GM18873 (cell line): ENCODE data around the gene PITPNC1.

Source experiments
- ATAC-seq: cut with Tn5 transposase; IDR thresholded peaks from one replicate; pipeline ENCODE4 v1.9.1; 2021; ENCODE audit warnings: mild to moderate bottlenecking, moderate library complexity, moderate number of reproducible peaks; ENCODE audit not compliant: unreplicated experiment, low FRiP score

Gene PITPNC1

DNA sequence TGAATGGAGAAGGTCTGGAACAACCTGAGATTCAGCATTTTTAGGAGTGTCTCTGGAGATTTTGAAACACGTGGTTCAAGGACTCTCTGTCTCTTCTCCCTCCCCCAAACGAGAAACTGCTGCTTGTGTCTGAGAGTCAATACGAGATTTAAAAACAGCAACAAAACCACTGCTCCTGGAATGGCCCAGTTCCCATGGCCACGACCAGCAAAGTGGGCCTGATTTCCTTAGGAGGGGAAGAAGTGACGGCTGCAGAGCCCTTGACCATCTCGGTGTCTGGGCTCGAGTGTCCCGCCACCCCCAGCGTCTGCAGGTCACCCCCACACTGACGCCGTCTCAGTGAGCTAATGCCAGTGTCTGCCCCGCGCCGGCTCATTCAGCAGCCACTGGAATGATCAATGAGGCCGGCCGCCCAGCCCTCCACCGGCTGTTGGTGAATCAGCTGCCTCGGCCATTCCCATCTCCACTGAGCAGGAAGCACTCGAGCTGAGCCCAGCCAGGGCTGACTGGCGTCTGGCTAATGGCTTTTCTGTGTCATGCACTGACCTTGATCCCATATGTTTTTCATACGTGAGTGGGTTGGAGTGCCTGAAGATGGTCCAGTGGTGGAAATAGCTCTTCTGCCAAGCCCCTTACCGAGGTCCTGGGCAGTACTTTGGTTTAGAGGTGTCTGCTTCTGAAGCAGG lies 151.8 kb downstream of the PITPNC1 start:
- ATAC-seq: no peak

DNA sequence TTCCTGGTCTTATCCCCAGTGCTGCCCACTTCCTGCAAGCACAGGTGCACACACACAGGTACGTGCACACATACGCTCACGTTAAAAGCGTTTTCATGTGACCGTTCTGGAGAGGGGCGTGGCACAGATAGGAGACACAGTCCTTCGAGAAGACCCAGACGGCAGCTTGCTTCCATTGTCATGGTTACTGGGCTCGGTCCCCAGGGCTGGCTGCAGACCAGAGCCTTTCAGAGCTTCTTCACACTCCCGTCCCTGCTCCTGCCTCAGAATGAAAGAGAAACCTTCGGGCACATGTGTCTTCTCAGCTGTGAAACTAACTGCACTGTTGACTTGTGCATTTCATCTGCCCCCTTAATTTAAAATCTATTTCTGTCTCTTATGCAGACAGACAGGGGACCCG lies 154.2 kb downstream of the PITPNC1 start:
- ATAC-seq: peak; percentile 85

DNA sequence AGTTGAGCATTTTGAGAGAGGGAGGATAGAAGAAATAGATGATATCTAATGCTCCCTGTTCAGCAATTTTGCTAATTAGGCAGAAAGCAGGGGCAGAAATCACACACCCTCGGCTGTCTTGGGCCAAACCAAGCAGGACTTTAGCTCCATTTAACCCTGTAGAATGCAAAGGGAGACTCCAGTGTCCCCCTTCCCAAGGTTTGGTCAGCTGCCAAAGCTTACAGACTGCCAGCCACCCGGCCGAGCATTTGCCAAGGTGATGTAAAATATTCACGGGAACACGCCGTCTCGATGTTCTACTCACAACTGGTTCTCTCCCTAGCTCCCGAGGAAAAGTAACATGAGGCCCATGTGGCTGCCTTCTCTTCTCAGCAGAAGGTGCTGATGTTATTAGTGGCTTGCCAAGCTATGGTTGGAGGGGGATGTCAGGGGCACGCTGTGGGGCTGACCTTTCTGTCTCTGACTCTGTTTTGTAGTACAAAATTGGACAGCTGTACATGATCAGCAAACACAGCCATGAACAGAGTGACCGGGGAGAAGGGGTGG lies 155.3 kb downstream of the PITPNC1 start:
- no peak for ATAC-seq

DNA sequence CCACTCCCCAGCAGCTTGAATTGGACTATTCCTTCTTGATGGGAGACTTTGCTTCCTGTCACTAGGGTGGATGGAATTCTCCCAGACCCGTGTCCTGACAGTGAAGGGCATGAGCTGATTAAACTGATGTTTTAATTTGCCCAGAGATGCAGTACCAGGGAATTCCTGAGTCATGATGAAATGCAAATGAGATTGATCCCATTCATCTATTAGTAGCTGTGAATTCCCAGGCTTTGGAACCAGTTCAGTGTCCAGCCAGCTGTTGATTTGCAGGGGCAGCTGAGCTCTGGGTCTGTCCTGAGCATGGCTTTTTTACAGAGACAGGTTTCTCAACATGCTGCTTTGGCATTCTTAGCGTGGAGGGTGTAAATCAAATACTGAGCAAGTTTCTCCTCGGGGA lies 157.9 kb downstream of the PITPNC1 start:
- no peak for ATAC-seq

DNA sequence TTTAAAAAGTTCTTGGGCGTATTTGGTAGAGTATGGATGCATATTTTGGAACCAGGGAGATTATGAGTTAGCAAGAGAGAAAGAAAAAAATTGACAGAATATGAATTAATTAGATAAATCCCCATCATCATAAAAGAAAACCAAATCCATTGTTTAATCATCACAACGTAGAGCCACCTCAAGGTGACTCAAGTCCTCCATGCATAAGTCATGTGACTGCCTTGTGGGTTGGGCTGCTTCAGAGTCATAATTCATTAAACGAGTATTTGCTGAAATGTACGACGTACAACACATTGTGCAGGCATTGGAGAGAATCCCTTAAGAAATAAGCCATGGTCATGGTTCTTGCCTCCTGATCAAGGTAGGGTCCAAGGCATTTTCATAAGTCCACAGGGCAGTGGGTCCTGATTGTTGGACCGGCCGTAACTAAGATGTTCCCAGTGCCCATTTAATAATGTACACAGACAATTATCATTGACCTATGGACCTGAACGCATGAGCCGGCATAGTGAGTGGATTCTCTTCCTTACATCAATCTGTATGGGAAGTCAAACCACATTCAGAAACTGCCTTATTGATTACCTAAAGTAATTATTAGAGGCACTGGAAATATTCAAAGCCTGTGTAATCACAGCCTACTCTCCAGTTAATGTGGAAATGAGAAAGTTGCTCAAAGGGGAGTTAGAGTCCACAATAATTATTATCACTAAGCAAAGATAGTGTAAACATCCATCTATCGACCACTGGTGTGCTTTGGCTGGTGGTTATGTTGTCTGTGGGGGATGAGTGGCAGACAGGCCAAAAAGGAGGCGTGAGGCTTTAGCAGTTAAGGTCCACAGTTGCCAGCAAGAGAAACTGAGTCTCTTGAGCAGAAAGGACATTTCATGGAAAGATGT lies 165.4 kb downstream of the PITPNC1 start:
- no peak for ATAC-seq

DNA sequence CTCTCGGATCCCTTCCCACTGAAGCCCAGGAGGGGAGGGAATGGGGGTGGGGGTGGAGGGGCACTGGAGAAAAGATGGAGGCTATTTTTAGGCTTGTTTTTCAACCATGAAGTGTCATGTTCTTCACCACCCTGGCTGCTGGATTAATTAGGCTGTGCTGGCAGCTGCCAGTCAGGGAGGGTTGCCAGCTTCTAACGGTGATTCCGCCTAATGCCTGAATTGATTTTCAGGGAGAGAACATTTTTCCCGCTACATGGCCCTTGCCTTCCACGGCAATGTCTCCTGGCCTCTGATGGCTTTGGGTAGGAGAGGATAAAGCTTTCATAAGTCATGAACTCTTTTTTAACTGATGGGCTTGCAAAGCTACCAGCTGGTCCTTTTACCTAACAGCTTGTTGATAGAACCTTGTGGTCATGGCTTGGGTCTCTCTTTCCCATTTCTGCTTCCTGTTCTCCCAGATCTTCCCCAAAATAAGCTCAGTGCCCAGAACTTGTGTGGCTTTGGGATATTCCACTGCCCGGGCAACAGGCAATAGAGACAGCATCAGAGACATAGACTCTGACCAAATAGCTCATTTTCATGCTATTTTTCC lies 167.4 kb downstream of the PITPNC1 start:
- no peak for ATAC-seq

DNA sequence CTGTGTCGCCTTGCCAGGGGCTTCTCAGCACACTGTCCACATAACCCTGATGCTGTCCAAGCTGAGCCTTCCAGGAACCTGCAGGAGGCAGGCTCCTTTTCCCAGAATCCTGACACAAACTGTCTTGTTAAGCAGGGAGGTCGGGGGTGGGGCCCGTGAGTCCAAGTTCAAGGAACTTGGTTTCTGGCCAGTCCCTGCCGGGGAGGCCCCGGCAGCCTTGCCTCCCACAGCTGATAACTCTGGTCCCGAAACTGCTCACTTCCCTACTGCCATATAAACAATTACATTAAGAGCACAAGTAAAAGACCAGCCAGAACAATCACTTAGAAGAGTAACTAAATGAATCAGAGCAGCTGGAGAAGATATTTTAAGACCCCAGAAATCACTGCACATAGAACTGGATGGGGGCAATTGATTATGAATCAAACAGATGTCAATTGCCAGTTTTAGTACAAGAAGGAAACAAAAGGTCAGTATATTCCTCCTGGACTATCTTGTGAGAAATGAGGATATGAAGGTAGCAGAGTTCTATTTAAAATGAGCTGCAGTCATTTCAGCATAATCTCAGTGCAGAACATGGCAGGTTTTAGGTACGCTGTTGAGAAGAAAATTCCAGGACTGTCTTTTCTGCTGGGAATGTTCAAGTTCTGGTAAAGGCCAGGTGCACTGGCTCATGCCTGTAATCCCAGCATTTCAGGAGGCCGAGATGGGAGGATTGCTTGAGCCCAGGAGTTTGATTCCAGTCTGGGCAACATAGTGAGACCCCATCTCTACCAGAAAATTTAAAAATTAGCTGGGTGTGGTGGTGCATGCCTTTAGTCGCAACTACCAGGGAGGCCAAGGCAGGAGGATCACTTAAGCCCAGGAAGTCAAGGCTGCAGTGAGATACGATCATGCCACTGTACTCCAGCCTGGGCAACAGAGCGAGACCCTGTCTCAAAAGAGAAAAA lies 169.8 kb downstream of the PITPNC1 start:
- ATAC-seq: peak; percentile 89

DNA sequence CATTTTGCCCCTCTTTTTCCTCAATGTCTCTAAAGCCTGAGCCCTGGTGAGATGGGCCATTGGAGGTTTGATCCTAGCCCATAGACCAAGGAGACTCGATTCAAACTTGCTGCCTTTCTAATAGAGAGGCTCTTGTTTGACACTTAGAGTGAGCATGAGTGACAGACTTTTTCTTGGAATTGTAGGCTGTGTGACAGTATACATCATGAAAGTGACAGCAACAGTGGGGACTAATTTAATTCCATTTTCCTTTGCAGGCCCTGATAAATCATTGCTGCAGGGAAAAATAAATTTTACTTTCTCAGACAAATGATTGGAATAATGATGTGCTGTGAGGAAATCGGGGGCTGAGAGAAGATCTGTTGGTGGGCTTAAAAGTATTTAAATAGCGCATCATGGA lies 171.6 kb downstream of the PITPNC1 start:
- ATAC-seq: no peak

DNA sequence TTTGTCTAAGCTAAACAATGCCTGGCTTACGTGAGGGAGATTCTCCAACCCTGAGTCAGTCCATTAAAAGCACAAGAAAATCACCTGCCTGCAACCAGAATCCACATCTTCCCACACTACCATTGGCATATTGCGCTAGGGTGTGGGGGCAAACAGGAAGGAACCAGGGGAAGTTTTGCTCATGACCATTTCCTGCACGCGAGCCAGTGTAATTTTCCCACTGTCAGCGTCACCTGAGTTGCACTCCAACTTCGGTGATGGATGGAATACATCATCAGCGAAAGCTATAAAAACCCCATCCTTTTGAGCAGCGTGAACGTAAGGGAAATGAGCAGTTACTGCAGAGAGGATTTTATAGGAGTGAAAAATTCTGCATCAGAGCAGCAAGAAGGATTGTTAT lies 172.7 kb downstream of the PITPNC1 start:
- ATAC-seq: no peak

DNA sequence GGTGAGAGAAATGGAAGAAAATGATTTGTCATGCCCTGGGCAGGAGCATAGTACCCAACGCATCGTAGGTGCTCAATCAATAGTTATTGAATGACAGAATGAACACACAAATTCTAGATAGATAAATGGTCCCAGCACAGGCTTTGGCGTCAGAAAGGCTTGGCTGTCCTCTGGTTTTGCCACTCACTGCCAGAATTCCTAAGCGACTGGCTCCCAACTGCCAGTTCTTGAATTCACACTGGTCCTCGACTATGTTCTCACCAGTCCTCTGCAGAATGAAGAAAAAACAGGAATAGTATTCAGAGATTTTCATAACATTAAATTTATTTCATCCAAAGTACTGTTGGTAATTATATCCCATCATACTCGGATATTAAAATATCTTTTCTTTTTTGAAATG lies 177.6 kb downstream of the PITPNC1 start:
- ATAC-seq: no peak

DNA sequence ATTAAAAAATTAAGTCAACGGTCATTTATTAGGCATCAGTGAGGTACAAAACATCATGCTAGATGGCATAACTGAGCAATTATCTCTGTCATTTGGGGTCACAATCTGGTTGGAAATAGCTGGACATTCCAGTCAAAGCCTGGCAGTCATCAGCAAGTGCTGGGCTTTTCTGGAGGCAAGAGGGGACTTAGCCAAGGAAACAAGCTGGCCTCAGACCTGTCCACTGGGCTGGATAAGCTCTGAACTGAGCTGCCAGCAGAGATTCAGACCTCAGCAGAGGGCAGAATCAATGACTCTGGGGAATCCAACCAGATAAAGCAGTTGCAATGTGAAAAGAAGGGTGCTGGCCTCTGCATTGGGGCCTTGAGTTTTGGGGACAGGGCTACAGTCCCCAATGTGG lies 178.8 kb downstream of the PITPNC1 start:
- no peak for ATAC-seq

DNA sequence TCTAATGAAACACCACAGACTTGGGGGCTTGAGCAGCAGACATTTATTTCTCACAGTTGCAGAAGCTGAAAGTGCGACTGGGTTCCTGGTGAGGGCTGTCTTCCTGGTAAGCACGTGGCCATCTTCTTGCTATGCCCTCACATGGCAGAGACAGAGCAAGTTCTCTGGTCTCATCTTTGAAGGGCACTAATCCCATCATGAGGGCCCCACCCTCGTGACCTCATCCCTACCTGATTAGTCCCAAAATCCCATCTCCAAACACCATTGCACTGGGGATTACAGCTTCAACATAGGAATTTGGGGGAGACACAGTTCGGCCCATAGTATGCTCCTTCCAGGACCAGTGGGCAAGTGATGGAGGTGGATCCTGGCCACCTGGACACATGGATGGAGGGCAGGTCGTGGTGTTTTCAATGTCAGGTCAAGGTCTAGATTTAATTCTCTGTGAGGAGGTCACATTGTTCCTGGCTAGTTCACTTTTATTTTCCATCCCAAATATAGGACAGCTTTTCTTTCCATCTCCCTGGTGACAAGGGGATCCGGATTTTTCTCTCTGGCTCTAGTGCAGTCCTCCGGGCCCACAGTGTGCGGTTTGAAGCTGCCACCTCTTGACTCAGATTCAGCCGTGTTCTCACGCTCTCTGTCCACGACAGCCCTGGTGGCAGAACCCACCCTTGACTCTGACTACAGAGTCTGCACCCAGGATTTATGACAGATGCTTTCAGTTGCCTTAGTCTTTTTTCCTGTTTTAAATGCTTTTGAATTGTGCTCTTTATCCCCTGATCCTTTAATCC lies 180.2 kb downstream of the PITPNC1 start:
- no peak for ATAC-seq

DNA sequence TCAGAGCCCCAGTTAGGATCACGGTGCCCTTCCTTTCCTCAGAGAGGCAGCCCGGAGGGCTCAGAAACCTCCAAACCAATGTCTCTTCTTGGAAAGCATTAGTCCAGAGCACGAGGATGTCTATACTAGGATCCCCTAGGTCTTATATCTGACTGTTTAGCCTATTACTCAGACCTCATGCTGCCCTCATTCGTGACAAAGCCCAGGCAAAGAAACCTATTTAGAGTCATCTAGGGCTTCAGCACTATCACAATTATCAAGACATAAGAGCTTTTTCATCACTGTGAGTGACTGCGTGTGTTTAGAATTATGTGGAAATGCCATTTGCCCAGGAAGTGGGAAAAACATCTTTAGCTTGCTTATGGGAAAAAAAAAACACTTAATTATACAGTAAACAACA lies 180.8 kb downstream of the PITPNC1 start:
- ATAC-seq: no peak

DNA sequence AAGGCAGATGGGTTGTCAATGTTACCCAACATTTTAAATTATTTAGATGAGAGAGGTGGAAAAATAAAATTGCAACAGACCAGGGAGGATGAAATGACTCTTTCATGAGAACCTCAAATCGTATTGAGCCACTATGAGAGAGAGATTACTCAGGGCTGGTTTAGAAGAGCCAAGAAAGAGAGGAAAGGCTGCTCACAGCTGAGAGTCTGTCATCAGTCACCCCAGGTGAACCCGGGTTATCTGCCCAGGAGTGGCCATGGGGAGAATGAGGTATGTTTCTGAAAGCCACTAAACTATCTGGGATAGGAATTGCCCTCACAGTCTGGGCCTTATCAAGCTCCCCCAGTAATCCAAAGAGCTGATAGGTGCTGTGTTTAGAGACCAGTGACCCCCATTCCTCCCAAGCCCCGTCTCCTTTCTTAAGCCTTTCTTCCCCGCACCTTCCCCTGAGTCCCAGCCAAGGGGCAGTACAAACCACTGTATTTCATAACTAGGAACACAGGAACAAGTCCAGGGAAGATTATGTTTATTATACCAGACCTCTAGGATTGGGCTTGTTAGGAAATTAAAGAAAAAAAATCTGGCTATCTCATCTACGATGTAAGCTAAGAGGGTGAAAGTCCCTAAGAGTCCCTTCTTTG lies 181.8 kb downstream of the PITPNC1 start:
- no peak for ATAC-seq

DNA sequence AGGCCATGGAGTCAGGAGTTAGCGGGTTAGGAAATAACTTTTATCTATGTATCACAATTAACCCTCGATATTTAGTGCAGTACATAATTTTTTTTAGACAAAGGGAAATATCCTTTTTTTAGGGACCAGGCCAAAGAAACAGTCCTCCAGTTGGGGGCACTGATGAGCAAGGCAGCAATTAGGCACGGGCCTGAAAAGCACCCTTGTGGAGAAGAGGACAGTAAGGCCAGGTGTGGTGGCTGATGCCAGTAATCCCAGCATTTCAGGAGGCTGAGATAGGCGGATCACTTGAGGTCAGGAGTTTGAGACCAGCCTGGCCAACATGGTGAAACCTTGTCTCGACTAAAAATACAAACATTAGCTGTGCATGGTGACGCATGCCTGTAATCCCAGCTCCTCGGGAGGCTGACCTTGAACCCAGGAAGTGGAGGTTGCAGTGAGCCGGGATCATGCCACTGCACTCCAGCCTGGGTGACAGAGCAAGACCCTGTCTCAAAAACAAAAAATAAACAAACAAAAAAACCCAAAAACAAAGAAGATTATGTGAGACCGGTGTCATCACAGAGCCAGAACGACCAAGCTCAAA lies 182.4 kb downstream of the PITPNC1 start:
- ATAC-seq: no peak

DNA sequence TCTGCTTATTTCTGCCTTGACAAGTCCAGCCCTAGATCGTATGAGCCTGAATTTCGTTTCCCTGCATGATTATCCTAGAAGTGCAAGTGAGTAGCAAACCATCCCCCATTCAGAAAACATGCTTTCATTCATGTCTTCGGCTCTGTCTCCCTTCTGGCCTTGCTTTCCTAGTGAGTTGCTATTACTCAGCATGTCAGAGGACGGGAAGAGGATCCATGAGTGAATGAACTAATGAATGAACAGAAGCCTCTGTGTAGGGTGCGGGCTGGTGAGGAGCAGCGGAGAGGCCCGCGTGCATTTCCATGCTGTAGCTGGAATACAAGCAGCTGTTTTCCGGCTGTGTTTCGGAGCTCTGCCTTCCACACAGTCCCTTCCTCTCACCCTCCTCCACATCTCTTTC lies 184.9 kb downstream of the PITPNC1 start:
- ATAC-seq: no peak

DNA sequence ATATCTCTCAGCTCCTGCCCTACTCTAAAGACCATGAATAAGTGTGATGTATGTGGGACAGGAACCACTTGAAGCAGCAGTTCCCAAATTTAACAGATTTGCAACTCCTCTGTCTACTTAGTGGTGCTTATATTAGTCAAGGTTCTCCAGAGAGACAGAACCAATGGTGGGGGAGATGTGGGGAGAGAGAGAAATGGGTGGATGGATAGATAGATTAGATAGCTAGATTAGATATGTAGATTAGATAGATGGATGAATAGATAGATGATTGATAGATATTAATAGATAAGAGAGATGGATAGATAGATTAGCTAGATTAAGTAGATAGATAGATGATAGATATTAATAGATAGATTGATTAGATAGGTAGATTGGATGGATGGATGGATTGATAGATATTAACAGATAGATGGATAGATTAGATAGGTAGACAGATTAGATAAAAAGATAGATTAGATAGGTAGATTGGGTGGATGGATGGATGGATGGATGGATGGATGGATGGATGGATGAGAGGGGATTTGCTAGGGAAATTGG lies 186.7 kb downstream of the PITPNC1 start:
- ATAC-seq: no peak

DNA sequence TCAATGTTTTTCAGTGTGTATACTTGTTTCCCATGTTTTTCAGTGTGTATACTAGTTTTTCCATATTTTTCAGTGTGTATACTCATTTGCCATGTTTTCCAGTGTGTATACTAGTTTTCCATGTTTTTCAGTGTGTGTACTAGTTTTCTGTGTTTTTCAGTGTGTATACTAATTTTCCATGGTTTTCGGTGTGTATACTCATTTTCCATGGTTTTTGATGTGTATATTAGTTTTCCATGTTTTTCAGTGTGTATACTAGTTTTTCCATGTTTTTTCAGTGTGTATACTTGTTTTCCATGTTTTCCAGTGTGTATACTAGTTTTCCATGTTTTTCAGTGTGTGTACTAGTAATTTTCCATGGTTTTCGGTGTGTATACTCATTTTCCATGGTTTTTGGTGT lies 188.0 kb downstream of the PITPNC1 start:
- no peak for ATAC-seq
